PFSK-1 (cell line): ENCODE data around the gene CAPN9.

Source experiments
- FOXP2 ChIP-seq: optimal IDR thresholded peaks from 2 replicates; pipeline ENCODE3; 2011; ENCODE audit warnings: borderline replicate concordance, control low read depth, inconsistent platforms; ENCODE audit not compliant: insufficient read depth; ENCODE audit errors: extremely low read length, extremely low read depth
- POLR2AphosphoS5 ChIP-seq: IDR thresholded peaks from 2 replicates; pipeline ENCODE4 v1.6.1; 2012; ENCODE audit warnings: low read depth, mild to moderate bottlenecking, control low read depth, low read length, moderate library complexity
- TAF1 ChIP-seq: IDR thresholded peaks from 2 replicates; pipeline ENCODE4 v1.6.1; 2012; ENCODE audit warnings: low read length, control low read depth, borderline replicate concordance; ENCODE audit not compliant: insufficient read depth

DNA sequence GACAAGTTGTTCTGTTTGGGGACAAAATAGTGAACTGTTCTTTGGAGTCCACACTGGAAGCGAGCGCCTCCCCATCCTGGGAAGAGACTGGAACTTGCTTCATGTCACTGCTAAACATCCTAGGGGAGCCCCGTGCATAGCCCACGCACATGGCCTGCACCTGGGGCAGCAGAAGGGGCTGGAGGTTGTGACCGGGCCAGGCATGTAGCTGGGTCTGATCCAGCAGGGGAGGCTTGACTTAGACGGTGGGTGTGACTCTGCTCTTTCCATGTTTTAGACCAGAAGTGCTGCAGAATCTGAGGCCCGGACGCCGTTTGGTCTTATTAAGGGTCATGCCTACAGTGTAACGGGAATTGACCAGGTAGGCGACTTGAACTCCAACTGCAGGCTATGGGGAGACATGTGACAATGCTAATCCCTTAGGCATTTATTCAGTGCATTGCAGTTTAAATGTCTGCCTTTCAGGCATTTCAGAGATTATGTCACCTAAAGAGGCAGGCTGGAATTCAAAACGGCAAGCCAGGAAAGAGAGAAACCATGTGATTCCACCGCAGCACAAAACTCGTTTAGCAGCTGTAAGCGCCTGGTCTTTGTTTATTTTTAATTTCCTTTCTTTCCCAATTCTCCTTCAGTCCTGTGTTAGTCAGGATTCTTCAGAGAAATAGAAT lies 21.8 kb downstream of the CAPN9 start:
- TF ChIP-seq POLR2AphosphoS5 (no peak), TAF1 (no peak), FOXP2 (no peak)
